LNCaP clone FGC (cell line): ENCODE results near the gene SNAI1.

ENCODE experiments used
- DNase-seq: peaks from one replicate; pipeline ENCODE4 v3.0.0-alpha.2; 2011; ENCODE audit warnings: low read depth
- H3K4me3 ChIP-seq: 2 replicates; pipeline ENCODE4 v1.5.1; 2011; ENCODE audit warnings: mild to moderate bottlenecking, low read depth, low read length, control low read depth
- TF ChIP-seq, protein P1 (sequence below): IDR thresholded peaks from 2 replicates; pipeline ENCODE4 v1.5.1; 2012; ENCODE audit warnings: mild to moderate bottlenecking; ENCODE audit not compliant: control insufficient read depth, insufficient read depth; ENCODE audit errors: extremely low read depth

SNAI1 gene

DNA sequence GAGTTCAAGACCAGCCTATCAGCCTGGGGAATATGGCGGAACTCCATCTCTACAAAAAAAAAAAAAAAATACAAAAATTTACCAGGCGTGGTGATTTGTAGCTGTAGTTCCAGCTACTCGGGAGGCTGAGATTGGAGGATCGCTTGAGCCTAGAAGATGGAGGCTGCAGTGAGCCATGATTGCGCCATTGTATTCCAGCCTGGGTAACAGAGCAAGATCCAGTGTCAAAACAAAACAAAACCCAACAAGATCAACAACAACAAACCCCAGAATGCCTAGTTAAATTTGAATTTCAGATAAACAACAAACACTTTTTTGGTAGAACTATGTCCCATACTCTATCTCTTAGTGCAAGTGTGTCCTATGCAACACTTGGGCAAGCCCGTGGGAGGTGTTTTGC is 39.9 kb downstream of the SNAI1 start:
- H3K4me3 ChIP-seq: no peak overlapping the region
- TF ChIP-seq, protein P1, sequence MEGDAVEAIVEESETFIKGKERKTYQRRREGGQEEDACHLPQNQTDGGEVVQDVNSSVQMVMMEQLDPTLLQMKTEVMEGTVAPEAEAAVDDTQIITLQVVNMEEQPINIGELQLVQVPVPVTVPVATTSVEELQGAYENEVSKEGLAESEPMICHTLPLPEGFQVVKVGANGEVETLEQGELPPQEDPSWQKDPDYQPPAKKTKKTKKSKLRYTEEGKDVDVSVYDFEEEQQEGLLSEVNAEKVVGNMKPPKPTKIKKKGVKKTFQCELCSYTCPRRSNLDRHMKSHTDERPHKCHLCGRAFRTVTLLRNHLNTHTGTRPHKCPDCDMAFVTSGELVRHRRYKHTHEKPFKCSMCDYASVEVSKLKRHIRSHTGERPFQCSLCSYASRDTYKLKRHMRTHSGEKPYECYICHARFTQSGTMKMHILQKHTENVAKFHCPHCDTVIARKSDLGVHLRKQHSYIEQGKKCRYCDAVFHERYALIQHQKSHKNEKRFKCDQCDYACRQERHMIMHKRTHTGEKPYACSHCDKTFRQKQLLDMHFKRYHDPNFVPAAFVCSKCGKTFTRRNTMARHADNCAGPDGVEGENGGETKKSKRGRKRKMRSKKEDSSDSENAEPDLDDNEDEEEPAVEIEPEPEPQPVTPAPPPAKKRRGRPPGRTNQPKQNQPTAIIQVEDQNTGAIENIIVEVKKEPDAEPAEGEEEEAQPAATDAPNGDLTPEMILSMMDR: no peak
- no peak for DNase-seq

DNA sequence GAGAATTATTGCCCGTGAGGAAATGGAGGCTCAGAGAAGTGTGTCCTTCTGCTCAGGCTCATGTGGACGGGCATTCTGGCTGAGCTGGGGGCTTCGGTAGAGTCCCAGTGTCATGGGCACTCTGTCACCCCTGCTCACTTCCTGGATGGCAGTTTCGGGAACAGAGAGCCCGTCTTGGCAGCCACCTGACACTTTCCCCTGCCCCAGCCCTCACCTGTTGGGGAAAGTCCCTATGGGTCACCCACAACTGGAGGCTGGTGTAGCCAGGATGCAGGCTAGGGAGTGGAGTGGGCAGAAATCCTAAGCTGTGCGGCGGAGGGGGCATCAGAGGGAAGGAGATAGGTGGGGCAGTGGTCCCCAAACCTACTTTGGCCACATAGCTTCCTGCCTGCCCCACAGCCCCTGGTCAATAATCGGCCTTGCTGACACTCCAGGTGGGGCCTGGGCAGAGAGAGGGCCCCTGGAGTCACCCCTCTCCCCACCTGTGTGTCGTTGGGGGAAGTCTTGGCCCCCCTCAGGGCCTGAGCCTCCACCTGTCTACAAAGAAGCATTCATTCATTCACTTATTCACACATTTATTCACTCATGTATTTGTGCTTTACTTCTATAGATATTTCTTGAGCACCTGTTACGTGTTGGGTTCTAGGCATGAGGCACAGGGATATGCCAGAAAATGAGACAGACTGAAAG is 40.5 kb downstream of the SNAI1 start:
- H3K4me3 ChIP-seq: no peak overlapping the region
- TF ChIP-seq, protein P1: no peak

DNA sequence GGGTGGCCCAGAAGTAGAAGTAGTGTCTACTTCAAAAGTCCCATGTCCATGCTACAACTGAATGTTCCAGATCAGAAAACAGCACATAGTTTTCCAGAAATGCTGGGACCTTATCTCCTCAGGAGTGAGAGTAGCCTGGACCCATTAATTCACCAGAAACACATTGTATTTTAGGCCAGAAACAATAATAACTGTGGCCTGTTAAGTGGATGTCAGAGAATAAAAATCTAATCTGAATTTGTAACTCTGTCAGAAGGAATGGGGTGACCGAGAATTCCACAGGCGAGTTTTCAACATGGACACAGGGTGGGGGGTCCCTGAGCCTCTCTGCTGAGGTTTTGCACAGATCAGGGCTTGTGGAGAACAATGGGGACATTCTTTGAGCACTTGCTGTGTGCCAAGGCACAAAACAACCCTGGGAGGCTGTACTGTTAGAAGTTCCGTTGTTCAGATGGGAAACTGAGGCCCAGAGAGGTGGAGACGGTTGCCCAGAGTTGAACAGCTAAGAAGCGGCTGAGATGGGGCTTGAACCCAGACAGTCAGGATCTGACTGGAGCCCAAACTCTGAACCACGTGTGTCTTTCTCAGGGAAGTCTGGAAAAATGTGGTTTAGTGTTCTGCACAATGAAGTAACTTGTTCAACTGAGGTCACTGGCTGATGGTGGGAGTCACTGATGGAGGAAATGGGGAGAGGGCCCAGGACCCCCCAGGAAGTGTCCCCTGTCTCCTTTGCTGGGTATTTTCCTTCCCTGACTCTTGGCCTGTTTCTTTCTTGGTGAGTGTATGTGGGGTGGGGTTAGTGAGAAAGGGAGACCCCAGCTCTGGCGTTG is 44.2 kb downstream of the SNAI1 start:
- TF ChIP-seq, protein P1: no peak
- DNase-seq: no peak
- H3K4me3 ChIP-seq: no peak overlapping the region

More for the DNA sequence above, 40.5 kb downstream of the SNAI1 start:
- no peak for DNase-seq

DNA sequence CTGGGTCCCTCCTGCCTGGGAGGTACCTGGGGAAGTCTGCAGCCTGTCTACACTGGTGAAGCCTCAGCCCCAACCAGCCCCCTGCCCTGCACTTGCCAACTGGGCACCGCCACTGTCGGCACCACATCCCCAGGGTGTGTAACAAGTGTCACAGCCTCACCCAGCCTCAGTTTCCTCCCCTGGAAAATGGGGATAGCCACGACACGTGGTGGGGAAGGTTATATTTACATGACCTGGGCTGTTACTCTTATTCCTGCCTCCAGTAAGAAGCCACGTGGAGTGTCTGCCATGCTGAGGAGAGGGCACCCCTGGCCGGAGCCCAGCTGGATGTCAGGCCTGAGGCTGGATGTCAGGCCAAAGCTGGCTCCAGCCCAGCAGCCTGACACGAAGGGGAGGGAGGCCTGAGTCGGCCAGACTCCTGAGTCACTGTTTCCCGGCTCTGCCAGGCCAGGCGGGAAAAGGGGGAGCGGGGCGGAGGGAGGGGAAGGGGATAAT is 44.9 kb downstream of the SNAI1 start:
- no peak overlapping the region for H3K4me3 ChIP-seq
- no peak for DNase-seq
- TF ChIP-seq, protein P1: no peak

DNA sequence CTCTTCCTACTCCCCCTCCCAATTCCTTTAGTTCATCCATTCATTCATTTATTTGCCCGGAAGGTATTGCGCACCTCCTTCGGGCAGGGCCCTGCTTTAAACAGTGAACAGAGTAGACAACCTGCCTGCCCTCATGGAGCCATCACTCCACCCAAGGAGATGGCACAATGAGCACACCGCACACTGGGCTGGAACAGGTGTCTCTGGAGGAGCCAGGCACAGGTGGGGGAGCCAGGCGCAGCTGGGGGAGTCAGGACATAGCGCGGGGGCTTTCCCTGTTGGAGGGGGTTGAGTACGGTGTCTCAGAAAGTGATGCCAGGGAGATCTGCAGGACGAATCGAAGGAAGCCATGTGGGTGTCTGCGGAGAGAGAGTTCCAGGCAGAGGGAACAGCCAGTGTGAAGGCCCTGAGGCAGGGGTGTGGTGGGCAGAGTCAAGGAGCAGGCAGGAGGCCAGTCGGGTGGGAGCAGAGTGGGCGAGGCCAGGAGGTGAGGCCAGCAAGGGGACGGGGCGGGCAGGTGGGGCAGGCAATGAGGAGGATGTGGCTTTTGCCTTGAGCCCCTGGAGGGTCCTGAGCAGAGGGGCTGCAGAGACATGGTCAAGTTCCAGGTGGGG is 46.4 kb downstream of the SNAI1 start:
- no peak overlapping the region for H3K4me3 ChIP-seq
- TF ChIP-seq, protein P1: no peak
- no peak for DNase-seq

DNA sequence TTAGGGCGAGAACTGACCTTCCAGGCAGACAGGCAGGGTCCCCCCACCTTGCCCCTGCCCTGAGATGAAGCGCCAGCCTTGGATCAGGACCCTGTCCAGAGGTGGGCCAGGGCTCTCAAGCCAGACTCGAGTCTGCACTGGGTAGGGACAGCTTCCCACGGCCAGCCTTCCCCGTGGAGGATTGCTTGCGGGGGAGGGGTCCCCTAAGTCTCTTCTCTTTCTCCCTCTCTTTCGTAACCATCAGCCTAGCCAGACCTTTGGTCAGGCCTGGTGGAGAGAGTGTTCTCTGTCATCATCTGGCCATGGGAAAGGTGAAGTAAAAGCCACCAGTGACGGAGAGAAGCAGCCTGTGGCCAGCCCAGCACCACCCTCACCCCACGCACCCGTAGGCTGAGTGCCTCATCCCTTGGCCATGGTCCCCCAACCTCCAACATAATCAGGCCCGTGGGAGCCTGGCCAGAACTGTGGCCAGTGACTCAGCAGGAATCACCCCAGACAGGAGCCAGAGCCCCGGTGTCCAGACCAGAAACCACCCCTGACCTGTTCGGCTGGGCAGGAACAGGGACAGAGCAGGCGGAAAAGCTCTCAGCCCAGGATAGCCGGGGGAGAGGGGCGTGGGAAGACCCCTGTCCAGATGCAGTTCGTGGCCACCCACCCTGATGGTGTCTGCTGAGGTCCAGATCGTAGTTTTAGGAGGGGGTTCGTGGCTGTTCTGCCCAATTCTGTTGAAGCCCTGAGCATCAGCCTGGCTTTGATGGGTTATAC is 47.1 kb downstream of the SNAI1 start:
- TF ChIP-seq, protein P1: no peak
- DNase-seq: no peak
- H3K4me3 ChIP-seq: no peak overlapping the region
